GM18873 (cell line): ENCODE measurements around the gene SEMA4D.
"Not testable (repeated sequence)": the region's sequence is repeated elsewhere in the genome, so short reads cannot be mapped to it uniquely, and the experiment has no call there.

Experiments used
- ATAC-seq: cut with Tn5 transposase; IDR thresholded peaks from one replicate; pipeline ENCODE4 v1.9.1; 2021; ENCODE audit warnings: mild to moderate bottlenecking, moderate library complexity, moderate number of reproducible peaks; ENCODE audit not compliant: unreplicated experiment, low FRiP score

Gene SEMA4D

DNA sequence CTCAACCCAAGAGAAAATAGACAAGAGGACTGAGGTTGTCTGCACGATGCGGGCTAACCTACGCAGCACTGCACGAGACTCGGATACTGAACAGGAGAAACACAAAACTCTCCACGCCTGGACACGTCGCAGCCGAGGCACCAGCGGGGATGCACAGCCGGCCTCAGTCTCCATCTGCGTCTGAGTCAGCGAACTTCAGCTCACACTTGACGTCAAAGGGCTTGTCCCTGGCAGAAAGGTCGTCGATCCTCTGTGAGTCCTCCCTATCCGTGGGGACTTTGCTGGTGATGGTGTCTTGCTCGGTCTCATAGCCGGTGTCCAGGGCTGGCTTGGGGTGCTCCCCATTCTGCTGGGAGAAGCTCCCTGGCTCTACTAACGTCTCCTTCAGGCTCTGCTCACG is 119.4 kb downstream of the SEMA4D start:
- no peak for ATAC-seq

DNA sequence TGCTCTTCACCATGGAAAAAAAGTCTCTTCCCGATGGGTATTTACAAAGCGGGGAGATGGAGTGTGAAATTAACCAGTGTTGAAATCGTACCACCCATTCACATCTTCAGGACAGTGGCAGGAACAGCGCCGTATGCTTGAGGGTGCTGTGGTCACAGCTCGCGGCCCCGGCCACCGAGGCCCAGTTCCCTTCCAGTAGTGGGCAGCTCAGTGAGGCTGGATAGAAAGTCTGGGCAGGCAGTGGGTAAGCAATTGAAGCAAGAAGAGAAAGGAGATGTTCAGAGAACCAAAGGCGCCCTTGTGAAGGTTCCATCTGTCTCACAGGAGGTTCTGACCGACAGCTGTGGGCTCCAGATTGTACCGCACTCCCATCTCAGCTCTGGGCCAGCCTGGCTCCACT is 120.5 kb downstream of the SEMA4D start:
- ATAC-seq = no peak

DNA sequence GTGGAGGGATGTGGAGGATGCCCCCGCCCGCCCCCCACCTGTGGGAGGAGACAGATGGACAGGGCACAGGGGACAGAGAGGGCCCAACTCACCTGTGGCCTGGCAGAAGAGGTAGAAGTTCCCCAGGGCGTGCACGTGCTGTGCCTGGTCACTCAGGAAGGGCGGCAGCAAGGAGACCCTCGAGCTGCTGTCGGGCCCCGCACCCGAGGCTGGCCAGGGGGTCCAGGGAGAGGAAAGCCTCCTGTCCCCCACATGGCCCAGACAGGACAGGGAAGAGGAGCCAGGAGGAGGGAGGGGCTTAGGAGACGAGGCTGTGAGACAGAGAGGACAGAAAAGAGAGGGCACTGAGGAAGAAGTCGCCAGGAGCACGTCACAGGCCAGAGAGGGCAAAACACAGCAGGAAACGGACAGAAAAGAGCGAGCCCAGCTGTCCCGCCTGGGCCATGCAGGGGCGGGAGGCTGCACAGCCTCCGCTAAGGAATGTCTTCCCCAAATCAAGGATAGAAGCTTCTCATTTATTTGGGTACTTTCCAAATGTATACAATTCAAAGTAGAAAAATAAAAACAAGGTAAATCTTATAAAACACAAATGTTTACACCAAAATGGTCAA is 121.1 kb downstream of the SEMA4D start:
- no peak for ATAC-seq

DNA sequence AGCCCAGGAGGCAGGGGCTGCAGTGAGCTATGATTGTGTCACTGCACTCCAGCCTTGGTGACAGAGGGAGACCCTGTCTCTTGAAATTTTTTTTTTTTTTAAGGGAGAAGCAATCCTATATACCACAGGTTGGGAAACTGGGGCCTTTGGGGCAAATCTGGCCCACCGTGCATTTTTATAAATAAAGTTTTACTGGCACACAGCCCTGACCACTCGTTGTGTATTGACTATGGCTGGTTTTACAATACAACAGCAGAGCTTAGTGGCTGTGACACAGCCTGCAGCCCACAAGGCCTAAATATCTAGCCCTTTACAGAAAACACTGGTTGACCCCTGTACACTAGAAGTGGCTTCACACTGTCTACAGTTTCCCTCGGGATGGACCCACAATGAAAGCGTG is 121.6 kb downstream of the SEMA4D start:
- ATAC-seq = no peak

DNA sequence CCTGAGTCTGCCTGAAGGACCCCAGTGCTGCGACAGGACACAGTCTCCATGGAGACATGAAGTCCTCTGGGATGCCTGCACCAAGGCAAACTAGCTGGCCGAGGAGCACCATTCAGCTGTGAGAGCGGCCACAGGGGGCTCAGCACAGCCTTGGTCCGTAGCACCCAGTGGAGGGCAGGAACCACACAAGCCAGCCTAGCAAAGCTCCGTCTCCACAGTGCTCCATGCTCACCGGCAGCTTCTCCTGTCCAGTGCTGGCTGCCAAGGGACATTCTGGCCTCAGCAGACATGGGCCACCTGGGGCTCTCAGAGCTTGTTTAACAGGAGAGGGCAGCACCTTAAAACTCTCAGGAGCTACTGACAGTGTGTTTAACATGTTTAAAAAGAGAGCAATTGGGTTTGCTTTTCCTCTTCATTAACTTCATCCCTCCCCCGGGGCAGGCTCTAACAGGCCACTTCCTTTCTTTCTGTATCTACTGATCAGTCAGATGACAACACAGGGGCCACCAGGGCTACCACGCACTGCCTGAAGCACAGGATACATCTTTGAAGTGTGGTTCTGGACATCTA is 122.6 kb downstream of the SEMA4D start:
- peak; percentile 48 for ATAC-seq

DNA sequence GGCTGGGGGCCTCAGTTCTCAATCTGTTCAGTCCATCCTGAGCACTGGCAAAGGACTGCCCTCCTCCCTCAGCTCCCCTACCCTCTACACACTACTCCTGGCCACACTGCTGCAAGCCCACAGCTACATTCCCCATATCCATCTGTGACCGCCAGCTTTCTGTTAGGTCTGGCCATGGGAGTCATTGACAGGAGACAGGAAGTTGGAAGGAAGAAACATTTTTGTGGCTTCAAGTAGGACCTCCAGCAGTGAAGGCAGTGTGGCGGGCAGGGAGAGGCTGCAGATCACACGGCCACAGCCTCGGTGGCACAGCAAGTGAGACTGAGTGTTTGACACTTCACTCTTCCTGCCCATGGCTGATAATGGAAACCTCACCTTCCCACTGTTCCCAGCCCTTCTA is 123.7 kb downstream of the SEMA4D start:
- no peak for ATAC-seq

DNA sequence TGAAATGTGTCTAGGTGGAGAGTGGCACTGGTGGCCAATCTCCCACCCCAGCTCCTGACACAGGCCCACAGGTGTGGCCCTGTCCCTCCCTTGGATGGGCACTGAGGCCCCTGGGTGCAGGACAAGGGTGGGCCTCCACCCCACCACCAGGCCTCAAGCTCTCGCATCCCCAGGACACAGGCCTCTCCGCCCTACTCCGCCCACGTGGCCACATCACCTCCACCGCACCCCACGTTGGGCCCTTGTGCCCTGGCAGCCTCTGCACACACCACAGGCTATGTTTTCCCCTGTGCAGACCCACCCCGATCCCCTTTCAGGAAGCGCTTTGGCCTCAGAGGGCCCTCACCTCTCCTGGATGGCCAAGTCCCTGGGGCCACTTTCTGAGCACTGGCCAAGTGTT is 124.9 kb downstream of the SEMA4D start:
- no peak for ATAC-seq

DNA sequence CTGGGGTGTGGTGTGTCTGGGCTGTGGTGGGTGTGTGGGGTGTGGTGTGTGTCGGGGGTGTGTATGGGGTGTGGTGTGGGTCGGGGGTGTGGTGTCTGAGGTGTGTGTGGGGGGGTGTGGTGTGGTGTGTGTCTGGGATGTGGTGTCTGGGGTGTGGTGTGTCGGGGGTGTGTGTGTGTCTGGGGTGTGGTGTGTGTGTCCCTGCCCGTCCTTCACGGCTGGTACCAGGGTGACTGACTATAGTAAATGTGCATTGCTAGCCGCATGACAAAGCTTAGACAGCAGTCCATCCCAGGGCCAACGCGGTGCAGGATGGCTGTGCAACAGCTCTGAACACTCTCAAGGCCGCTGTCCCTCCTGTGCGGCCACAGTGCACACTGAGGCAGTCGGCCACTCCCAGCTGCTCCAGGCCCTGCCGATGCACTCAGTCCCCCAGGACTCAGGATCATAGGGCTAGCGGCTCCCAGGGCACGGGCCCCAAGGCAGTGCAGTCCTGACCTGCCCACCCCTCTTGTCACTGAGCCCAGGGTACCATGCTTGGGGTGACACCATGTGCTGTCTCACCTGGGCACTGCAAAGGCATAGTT is 125.6 kb downstream of the SEMA4D start:
- ATAC-seq = no peak

DNA sequence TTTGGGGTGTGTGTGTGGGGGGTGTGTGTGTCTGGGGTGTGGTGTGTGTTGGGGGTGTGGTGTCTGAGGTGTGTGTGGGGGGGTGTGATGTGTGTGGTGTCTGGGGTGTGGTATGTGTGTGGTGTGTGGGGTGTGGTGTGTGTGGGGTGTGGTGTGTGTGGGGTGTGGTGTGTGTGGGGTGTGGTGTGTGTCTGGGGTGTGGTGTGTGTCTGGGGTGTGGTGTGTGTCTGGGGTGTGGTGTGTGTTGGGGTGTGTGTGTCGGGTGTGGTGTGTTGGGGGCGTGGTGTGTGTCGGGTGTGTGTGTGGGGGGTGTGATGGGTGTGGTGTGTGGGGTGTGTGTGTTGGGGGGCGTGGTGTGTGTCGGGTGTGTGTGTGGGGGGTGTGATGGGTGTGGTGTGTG is 126.1 kb downstream of the SEMA4D start:
- not testable (repeated sequence) for ATAC-seq

DNA sequence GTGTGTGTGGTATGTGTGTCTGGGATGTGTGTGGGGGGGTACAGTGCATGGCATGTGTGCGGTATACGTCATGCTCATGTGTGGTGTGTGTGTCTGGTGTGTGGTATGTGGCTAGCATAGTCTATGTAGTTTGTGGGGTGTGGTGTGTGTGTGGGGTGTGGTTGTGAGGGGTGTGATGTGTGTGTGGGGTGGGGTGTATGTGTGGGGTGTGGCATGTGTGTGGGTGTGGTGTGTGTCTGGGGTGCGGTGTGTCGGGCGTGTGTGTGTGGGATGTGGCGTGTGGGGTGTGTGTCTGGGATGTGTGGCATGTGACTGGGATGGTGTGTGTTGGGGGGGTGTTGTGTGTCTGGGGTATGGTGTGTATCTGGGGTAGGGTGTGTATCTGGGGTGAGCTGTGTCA is 127.3 kb downstream of the SEMA4D start:
- no peak for ATAC-seq

DNA sequence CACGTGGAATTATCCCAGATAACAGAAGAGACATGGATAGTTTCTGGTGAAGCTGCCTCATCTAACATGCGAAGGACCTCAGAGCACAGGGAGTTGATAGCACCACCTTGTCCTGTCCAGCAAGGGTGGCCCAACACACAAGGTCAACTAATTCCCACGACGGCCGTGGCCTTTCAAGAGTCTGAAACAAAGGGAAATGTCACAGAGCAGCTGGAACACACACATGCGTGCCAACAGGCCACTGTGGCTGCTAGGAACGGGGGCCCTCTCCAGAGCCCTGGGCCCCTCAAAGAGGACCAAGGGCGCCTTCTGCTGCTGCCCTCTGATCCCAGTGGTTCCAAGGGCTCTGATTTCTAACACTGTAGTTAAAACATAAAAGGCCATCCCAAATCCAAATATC is 128.9 kb downstream of the SEMA4D start:
- ATAC-seq = no peak

DNA sequence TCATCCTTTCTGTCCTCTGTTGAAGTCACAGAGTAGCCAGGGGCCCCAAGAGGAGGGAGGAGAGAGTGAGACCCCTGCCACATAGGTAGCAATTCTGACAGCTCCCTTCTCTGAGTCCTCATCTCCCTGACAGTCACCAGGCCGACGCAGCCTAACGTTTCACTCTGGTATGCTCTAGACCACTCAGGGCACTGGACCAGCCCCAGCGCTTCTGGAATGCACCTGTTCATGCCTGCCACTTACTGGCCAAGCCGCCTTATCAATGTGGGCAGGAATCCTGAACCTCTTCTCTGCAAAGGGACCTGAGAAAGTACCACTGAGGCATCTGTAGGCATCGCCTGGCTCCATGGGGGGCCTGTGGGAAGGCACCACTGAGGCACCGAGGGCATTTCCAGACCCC is 129.4 kb downstream of the SEMA4D start:
- no peak for ATAC-seq

DNA sequence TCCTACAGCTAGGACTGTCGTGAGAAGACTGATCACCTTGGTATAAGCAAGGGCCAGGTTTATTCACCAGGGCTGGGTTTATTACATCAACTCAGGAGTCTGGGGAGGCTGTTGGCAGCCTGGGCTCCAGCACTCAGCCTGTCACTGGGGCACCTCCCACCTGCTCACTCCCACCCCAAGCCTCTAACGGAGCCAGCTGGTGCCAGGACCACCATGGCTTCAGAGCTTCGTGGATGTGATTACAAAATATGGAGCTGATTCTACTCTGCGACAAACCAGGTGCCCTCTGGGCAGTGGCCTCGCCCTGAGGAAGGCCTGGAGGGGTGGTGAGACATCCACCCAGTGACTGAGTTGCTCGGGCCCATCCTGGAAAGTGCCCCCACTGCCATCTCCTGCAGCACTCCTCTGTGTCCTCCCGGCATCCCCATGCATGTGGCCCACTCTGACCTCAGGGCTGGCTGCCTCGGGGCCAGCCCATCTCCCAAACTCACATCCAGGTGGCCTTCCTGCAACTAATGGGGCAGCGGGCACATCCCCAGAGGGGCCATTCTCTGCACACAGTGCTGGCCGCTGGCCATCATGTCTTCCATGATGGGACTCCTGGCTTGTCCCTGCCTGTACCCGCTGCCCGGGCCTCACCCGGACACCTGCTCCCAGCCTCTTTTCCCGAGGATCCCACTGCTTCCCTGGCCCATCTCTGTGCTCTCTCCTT is 130.0 kb downstream of the SEMA4D start:
- ATAC-seq = no peak

DNA sequence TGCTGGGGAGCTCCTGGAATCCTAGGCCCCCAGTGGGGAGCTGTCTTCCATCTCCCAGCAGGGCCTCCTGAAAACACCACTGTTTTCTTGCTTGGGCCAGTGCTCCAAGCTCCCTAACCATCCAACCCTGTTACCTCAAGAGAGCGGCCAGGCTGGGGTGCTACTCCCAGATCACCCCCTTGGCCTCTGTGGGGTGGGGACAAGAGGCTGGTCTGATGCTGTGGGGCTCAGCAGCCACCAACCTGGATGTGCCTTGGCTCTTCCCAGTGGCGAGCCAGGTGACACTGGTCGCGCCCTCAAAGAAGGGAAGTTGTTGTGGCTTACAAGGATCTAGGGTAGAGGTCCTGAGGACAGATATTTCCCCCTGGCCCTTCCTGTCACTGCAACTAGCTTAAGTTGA is 130.6 kb downstream of the SEMA4D start:
- ATAC-seq = no peak

DNA sequence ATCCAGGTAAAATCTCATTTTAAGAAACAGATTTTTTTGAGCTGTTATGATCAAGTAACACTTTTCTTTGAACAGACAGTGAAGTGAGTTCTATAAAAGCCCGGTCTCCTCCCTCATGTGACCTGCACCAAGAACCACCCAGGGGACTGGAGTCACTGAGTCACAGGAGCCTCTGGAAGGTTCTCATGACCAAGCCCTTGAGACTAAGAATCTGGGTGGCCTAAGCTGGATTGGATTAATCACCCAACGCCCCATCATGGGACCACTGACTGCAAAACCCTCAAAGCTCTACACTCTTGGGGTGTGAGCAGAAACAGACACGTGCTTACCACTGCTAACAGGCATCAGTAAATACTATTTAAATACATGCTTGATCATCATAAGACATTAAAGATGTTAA is 131.2 kb downstream of the SEMA4D start:
- no peak for ATAC-seq

DNA sequence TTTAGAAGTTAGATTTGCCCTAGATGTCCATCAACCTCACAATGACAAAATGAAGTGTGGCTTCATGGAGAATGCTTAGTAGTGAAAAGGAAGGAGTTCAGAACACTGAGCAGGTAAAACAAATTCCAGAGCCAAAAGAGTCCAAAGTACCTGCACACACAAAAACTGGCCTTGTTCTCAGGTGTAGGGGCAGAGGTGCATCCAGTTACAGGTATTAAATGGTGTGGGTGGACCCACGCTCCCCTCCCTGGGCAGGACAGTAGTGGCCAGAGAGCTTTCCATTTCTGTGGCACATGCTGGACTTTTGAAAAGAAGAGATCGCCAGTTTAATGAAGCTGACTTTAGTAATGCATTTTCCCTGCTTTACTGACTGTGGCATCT is 132.4 kb downstream of the SEMA4D start:
- no peak for ATAC-seq

DNA sequence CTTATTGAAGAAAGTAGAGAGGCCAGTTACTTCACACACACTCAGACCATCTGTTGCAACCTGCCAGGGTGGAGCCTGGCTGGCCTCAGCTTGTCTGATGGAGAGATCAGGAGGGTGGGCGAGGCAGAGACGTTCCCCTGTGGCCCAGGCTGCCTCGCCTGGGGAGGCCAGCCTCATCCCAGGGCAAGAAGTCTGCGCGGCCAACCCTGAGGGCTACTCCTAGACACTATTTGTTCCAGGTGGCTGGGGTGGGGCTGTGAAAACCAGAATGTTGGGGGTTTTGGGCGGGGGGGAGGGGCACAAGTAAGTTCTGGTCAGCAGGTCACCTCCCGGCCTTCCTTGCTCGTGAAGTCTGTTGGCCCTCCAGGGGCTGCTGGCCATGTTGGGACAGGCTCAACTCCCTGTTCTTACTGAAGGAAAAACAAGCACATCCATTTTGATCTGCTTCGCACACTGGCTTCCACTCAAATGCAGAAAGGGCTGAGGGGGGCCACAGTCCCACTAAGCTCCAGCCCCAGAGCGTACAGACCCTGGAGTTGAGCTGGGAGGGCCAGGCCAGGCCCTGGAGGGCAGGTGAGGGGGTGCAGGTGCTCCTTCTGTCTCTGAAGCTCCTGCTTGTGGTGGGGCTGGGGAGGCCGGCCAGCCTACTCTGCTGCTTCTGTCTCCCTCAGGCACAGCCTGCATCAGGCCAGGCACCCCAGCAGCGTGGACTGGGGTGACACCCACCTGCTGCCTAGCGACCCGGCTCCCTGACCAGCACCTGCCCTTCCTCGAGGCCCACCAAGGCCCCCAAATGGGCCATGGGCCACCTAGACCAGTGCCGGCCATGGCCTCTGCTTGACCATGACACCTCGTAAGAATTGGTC is 133.0 kb downstream of the SEMA4D start:
- ATAC-seq = no peak

DNA sequence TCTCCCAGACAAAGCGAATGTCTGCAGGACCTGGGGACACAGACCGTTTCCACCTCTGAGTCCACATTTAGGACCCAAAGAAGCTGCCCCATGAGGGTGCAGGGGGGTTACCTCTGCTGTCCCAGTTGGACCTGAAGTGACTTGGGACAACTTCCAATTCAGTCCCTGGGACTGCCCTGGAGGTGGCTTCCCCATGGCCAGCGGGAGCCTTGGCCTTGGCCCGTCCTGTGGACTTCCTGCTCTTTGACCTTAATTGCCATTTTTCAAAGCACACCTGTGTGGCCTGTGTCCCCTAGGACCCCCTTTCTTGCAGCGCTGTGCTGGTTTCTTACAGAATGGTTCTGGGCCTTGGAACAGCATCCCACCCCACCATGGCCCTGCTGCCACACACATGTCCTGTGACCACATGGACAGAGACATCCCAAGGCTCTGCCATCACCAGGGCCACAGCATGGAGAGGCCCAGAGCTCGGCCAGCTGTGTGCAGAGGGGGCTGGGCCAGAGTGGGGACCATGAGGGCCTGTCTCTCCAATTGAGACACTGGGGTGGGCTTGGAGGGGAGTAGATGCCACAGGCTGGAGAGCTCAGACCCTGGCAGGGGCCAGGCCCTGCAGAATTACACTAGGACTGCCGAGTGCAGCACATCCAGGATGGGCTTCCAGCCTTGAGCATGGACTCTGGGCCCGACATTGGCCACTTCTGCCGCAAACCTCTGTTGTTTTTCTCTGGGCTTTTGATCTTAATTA is 133.8 kb downstream of the SEMA4D start:
- no peak for ATAC-seq

DNA sequence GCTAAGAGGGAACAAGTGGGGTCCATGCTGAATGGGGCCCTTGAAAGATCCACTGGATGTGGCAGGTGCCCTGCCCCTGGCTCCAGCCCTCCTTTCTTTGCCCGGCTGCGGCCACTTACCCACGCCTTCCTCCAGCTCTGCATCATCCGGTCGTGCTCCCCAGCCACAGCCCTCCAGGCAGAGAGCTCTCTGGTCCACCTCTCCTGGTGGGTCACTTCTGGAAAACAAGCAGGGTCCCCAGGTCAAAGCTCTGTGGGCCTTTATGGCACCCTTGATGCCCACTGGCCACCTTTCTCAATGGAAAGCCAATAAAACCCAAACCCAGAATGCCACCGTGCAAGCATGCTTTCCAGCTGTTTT is 134.6 kb downstream of the SEMA4D start:
- ATAC-seq = no peak

DNA sequence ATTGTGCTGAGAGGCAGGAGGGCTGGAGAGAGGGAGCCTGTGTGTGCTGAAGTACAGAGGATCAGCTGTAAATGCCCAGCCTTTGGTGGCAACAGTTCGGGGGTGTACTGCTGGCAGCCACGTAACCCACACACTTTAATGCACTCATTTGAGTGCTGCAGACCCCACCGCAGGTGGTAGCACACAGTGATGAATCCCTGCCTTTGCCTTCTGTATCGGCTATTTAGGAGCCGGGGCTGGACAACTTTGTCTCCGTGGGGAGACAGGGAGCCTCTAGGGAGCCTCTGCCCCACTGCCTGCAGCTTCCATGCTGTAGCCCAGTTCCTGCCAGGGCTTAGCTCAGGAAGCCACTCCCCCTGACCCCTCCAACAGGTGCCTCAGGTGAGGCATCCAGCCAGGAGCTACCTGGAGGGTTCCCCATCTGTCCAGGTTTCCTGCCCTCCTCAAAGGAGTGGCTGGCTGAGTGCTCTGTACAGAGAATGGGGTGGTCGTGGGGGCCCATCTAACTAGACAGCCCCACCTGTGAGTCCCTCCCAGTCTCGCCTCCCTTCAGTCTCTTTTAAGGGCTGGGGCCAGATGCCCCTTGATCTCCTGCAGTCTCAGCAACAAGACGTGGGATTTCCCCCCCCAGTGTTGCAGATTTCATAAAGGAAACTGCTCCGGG is 135.1 kb downstream of the SEMA4D start:
- ATAC-seq = no peak
